Fibroblast of skin of right biceps (primary cell): ENCODE measurements around the gene CPLANE1.
"Not testable (repeated sequence)": the region's sequence is repeated elsewhere in the genome, so short reads cannot be mapped to it uniquely, and the experiment has no call there.

Source experiments
- DNase-seq: peaks from one replicate; pipeline ENCODE4 v3.0.0-alpha.2; 2013

CPLANE1 gene

GRCh38 chr5:37112383-37112991 lies 136.7 kb downstream of the CPLANE1 start:
- no peak for DNase-seq

DNA sequence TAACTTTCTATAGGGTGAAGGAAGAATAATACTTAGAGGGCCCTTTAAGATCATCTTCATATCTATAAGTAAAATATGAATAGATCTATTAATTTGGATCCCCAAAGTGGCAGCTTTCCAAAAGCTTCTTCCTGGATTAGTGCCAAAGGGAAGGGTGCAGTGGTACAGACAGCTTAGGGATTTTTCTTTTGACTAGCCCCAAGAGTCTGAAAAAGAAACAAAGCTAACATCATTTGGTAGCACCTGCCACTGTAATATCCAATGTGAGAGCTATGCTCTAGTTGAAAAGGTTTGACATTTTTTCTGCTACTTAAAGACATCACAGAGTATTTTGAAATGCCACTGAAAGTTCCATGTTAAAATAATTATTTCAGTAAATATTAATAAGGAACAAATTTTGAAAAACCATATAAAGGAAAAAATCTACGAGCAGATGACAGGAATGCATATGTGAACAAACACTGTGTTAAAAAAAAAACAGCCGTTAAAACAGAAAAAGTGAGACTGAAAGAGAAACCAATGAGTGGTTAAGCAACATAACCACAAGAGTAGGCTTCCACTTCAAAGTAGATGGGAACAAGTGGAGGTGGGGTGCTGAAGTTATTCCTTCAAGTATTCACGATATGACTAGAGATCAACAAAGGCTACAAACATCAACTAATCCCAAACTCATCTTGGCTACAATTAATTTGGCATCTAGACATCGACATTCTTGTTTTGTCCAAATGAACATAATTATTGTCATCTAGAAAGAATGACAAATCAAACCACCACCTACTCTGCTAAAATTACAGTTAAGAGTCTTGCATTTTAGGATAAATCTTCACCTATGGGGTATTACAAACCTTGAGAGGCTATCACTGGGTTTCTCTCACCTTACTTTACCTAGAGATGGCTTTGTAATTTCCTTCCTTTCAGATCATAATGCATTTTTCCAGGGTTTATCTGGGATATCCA lies 137.5 kb downstream of the CPLANE1 start:
- no peak for DNase-seq

DNA sequence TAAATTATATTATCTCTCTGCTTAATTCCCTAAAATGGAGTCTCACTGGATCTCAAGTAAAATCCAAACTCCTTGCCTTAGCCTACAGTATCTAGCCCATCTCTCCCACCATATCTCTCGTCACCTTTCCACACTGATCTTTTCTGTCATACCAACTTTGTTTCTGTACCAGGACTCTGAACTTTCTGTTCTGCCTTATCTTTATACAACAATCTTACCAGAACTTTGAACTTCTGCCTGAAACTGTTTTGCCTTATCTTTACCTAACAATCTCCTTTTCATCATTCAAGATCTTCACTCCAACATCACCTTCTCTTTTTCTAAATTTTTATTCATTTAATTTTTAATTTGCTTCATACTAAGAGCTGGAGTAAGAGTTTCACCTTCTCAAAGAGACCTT lies 139.0 kb downstream of the CPLANE1 start:
- DNase-seq, result no peak

DNA sequence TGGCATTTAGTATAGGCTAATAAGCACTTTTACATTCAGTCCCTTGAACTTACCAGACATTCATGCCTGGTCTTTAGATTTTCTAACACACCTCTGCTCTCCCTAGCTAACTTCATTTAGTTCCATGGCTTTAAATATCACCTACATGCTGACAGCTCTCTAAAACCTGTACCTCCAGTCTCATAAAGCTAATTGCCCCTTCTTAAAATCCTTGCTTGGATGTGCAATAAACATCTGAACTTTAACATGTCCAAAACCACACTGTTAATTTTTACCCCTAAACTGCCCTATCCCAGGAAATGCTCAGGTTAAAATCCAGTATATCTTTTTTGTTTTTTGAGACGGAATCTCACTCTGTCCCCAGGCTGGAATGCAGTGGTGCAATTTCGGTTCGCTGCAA lies 139.8 kb downstream of the CPLANE1 start:
- DNase-seq, result no peak

DNA sequence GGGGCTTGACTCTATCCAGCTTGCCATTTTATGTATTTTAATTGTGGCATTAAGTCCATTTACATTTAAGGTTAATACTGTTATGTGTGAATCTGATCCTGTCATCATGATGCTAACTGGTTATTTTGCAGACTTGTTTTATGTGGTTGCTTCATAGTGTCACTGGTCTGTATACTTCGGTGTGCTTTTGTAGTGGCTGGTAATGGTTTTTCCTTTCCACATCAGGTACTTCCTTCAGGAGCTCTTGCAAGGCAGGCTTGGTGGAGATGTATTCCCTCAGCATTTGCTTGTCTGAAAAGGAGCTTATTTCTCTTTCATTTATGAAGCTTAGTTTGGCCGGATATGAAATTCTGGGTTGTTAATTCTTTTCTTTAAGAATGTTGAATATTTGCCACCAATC lies 145.9 kb downstream of the CPLANE1 start:
- DNase-seq, result no peak

DNA sequence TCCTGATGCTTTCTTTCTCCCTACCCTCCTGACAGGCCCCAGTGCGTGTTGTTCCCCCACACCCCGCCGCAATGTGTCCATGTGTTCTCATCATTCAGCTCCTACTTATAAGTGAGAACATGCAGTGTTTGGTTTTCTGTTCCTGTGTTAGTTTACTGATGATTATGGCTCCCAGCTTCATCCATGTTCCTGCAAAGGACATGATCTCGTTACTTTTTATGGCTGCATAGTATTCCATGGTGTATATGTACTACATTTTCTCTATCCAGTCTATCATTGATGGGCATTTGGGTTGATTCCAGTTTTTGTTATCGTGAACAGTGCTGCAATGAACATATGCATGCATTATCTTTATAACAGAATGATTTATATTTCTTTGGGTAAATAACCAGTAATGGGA lies 149.9 kb downstream of the CPLANE1 start:
- DNase-seq, result not testable (repeated sequence)

DNA sequence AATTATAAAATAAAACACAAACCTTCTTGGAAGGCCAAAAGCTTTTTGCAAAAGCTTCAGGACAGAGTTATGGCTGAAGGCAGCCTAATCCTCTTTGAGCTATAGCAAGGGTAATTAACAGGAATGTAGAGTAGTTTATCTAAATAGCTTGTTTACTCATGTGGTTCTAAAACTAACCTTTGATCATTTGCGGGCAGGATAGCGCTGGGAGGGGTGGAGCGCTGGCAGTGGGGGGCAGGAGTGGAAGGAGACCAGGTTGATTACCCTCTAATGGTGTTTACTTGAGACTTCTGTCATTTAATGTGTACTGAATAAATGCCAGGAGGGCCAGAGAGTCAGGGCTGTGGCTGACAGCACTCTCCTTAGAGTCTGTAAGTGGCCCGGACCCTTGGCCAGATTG lies 155.4 kb downstream of the CPLANE1 start:
- DNase-seq, result not testable (repeated sequence)

DNA sequence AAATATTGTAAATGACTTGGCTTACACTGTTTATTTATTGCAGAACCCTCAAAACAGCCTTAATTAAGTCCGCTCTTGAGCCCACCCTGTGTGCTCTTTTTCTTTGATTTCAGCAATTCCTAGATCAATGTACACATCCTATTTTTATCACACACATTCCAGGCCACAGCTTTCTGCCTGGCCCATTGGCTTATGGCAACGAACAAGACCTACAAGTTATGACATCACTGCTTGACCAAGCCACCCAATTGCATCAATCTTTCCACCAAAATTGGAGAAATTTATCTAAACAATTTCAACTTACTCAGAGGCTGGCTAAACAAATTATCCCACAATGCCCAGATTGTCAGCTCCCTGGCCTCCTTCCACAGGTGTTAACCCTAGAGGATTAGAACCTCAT lies 158.4 kb downstream of the CPLANE1 start:
- no peak for DNase-seq

DNA sequence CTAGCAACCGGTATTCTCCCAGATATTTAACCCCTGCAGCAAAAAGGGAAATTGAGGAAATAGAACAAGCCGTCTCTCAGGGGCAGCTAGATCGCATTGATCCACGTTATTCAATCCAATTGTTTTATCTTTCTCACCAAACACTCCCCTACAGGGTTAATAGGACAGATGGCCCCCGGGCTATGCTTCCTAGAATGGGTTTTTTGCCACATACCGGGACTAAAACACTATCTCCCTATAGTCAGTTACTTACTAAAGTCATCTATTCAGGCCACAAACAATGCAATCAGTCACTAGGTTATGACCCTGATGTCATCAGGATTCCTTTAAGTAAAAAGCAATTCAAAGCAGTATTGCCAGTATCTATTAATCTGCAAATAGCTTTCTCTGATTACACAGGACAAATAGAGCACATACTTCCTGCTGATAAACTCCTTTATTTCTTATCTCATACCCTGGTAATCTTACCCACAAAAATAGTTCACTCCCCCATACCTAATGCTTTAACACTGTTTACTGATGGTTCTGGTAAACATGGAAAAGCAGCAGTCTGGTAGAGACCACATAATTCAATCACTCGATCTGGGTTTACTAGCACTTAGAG lies 159.0 kb downstream of the CPLANE1 start:
- no peak for DNase-seq

DNA sequence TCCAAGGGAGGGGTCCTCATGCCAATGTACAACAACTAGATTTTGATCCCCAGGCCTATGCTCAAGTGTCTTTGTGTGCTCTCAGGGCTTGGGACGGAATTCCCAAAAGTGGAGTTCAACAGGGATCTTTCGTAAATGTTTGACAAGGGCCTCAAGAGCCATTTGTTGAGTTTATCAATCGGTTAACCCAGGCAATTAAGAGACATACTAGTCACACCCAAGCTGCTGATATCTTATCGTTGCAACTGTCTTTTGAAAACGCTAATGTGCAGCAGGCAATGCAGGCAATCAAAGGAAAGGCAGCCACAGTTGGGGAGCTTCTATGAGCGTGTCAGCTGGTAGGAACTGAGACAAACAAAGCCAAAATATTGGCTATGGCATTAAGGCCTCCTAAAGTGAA lies 161.2 kb downstream of the CPLANE1 start:
- no peak for DNase-seq

DNA sequence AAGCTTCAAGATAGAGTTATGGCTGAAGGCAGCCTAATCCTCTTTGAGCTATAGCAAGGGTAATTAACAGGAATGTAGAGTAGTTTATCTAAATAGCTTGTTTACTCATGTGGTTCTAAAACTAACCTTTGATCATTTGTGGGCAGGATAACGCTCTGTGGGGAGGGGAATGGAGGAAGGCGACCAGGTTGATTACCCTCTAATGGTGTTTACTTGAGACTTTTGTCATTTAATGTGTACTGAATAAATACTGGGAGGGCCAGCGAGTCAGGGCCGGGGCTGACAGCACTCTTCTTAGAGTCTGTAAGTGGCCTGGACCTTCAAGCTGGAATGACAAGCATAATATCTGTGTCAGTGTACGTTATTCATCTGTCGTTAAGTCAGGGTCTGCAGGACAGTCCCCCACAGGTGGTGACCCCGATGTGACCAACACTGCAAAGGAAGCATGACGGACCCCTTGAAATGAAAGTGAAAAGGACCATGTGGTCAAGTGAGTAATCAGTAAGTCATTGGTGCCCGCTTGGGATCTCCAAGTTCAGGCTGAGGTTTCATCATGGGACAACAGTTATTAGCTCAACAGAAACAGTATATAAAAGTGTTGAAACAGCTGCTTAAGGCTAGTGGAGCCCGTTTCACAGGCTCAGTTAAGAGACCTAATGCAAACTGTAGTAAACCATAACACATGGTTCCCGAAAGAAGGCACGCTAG lies 162.6 kb downstream of the CPLANE1 start:
- DNase-seq, result no peak

- DNase-seq, result not testable (repeated sequence)
Observed at GRCh38 chr5:37086026-37086425, 163.2 kb downstream of the CPLANE1 start.

DNA sequence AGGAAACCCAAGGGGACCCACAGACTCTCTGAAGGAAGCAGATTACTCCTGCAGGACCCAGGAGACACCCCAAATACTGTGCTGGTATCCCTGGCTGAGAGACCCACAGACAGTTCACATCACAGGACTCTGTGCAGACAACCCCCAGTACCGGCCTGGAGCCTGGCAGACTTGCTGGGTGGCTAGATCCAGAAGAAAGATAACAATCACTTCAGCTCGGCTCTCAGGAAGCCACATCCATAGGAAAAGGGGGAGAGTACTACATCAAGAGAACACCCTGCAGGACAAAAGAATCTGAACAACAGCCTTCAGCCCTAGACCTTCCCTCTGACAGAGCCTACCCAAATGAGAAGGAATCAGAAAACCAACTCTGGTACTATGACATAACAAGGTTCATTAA lies 166.2 kb downstream of the CPLANE1 start:
- not testable (repeated sequence) for DNase-seq

DNA sequence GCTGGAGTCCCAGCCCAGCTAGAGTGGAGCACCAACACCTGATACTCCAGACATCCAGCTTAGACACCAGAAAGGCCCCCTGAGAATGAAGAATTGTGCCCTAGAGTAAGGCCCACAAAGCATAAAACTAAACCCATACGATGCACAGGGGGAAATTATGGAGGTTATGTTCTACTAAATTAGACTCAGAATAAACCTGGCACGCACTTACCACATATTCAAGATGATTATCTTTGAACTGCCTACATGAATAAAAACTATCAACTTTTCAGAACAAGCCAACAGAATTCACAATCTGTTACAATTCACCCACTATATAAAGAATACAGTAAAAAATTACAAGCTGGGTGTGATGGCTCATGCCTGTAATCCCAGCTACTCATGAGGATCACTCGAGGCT lies 168.5 kb downstream of the CPLANE1 start:
- DNase-seq, result no peak

GRCh38 chr5:37077146-37077545 lies 172.0 kb downstream of the CPLANE1 start:
- no peak for DNase-seq

- DNase-seq, result no peak
Observed at GRCh38 chr5:37075399-37075950, 173.7 kb downstream of the CPLANE1 start.

GRCh38 chr5:37071901-37072581 lies 177.1 kb downstream of the CPLANE1 start:
- DNase-seq, result peak; percentile 84

- DNase-seq, result no peak
Observed at GRCh38 chr5:37071487-37071886, 177.7 kb downstream of the CPLANE1 start.

- DNase-seq, result no peak
Observed at GRCh38 chr5:37064442-37064841, 184.7 kb downstream of the CPLANE1 start.

GRCh38 chr5:37063739-37064138 lies 185.4 kb downstream of the CPLANE1 start:
- DNase-seq, result no peak

DNA sequence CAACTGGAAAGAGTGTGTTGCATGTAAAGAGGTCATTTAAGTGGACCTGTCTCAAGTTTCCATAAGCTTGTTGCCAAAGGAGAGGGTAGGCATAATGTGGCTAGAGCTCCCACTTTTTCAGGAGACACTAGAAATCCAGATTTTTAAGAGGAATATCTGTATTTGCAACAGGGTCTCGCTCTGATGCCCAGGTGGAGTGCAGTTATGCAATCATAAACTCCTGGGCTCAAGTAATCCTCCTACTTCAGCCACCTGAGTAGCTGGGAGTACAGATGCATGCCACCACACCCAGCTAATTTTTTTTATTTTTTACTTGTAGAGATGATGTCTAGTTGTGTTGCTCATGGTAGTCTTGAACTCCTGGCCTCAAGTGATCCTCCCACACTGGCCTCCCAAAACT lies 189.1 kb downstream of the CPLANE1 start:
- no peak for DNase-seq

DNA sequence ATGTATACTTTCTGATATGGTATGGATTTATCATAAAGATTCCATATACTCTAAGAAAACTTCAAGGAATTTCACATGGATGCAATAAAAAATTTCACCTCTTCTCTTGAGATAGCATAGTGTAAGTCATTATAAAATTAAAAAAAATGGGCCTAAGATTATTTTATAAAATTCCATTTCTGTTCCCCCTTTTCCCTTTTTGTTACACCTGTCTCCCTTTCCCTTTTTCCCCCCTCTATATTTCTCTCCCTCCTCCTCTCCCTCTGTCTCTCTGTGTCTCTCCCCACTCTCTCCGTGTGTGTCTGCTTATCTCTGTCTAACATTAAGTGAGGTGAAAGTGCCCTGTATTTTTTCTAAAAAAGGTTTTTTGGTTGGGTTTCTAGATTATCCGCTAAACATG lies 192.4 kb downstream of the CPLANE1 start:
- no peak for DNase-seq
